ENCODE measurements around the gene EEF1G.
A peak's percentile ranks its signal among the peaks of the same experiment; 100 is the strongest.

EEF1G gene

DNA sequence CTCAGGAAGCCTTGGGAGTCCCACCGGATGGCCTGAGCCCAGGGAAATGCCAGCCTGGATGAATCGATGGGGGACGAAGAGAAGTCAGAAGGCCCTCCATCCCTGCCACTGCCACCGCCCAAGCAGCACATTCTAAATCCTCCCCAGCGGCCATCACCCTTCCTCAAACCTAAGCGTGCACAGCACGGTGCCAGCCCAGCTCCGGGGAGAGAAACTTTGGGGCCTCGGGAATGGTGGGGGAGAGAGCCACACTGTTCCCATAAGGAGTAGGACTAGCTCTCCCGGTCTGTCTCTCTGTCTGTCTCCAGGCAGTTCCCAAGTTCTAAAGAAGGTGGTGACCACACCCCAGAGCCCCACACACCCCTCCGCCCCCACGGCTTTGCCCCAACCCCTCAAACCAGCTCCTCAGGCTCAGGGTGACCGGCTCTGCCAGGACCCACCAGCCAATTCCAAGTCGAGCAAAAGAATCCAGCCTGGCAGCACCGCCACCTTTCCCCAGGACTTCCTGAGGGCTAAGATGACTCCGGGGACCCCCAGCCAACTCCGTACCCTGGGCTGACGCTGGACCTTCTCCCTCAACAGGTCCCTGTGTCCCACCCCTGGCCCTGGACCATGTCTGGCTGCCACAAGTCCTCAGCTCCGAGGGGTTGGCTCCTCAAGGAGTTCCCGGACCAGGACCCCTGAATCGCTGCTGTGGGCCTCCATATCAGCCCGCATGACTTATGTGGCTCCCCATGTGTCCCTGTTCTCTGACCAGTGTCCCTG, 29.8 kb downstream of the EEF1G start:
- Histone ChIP-seq H4K20me1 (ENCODE audit: control insufficient read depth, insufficient read depth, low read depth, low read length) (no peaks in the 10 kb centered on the region), H3K4me3 (ENCODE audit: low read length) (no peak overlapping the region), H3K27ac (ENCODE audit: low read depth, low read length) (no peak overlapping the region), H3K4me1 (ENCODE audit: control insufficient read depth, low read length) (peaks cover 17% of the 10 kb centered on the region), H3K36me3 (ENCODE audit: control insufficient read depth, low read length) (no peaks in the 10 kb centered on the region), H3K9me2 (replicated peaks; ENCODE audit: control insufficient read depth, low read length) (no peaks in the 10 kb centered on the region), H3K79me2 (ENCODE audit: control insufficient read depth, low read length) (no peaks in the 10 kb centered on the region), H3F3A (ENCODE audit: control insufficient read depth, insufficient read depth) (no peaks in the 10 kb centered on the region), H3K9me3 (ENCODE audit: control insufficient read depth, insufficient read depth, low read length) (no peaks in the 10 kb centered on the region), H3K4me2 (ENCODE audit: low read length) (no peak overlapping the region), H3K27me3 (ENCODE audit: control insufficient read depth, low read length) (peaks cover 65% of the 10 kb centered on the region)
- no peak for TF ChIP-seq EZH2phosphoT487 (IDR thresholded peaks at IDR 0.05; ENCODE audit: borderline replicate concordance, low read length)
- TF ChIP-seq, protein P1, sequence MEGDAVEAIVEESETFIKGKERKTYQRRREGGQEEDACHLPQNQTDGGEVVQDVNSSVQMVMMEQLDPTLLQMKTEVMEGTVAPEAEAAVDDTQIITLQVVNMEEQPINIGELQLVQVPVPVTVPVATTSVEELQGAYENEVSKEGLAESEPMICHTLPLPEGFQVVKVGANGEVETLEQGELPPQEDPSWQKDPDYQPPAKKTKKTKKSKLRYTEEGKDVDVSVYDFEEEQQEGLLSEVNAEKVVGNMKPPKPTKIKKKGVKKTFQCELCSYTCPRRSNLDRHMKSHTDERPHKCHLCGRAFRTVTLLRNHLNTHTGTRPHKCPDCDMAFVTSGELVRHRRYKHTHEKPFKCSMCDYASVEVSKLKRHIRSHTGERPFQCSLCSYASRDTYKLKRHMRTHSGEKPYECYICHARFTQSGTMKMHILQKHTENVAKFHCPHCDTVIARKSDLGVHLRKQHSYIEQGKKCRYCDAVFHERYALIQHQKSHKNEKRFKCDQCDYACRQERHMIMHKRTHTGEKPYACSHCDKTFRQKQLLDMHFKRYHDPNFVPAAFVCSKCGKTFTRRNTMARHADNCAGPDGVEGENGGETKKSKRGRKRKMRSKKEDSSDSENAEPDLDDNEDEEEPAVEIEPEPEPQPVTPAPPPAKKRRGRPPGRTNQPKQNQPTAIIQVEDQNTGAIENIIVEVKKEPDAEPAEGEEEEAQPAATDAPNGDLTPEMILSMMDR (IDR thresholded peaks at IDR 0.05; ENCODE audit: low read depth, low read length, poor library complexity, severe bottlenecking): no peak

DNA sequence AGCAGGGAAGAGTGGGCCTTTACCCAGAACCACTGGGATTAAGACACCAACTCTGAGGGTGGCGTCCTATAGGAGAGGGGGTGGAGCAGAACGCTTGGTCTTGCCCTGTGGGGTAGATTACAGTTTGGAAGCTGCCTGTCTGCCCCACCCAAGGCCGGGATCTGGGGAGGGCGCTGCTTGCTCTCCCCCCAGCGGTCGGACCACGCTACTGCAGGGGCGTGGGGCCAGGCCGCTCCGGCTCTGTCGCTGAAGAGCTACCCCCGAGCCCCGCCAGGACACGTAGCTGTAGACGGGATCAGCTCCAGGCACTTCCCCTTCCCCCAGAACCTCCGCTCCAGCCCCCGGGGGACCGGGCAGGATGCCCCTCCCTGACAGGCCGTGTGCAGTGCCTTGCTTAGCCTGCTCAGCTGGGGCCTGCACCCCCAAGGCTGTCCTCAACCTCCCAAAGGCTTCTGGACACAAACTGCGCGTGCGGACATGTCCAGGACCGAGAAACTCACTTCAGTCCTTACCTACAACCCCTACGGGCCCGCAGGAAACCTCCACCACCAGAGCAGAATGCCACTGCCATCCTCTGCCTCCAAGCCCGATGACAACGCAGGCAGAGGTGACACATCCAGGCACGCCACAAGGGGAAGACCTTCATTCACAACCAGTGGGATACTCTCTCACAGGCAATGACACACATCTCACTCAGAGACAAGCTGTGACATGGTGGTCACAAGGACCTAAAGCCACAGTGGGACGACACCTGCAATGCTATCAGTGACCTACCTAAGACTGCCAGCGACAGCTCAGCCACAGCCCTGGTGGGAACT, 30.7 kb downstream of the EEF1G start:
- Histone ChIP-seq H3K27me3 (ENCODE audit: control insufficient read depth, low read length) (peaks cover 59% of the 10 kb centered on the region), H3K4me3 (ENCODE audit: low read length) (no peak overlapping the region), H4K20me1 (ENCODE audit: control insufficient read depth, insufficient read depth, low read depth, low read length) (no peaks in the 10 kb centered on the region), H3K4me1 (ENCODE audit: control insufficient read depth, low read length) (peaks cover 17% of the 10 kb centered on the region), H3K9me3 (ENCODE audit: control insufficient read depth, insufficient read depth, low read length) (no peaks in the 10 kb centered on the region), H3F3A (ENCODE audit: control insufficient read depth, insufficient read depth) (no peaks in the 10 kb centered on the region), H3K79me2 (ENCODE audit: control insufficient read depth, low read length) (no peaks in the 10 kb centered on the region), H3K4me2 (ENCODE audit: low read length) (peak overlapping the region; percentile 31; the same call in 1 of the 2 replicates), H3K27ac (ENCODE audit: low read depth, low read length) (no peak overlapping the region), H3K36me3 (ENCODE audit: control insufficient read depth, low read length) (no peaks in the 10 kb centered on the region), H3K9me2 (replicated peaks; ENCODE audit: control insufficient read depth, low read length) (no peaks in the 10 kb centered on the region)
- TF ChIP-seq EZH2phosphoT487 (IDR thresholded peaks at IDR 0.05; ENCODE audit: borderline replicate concordance, low read length): 0 out of 2 replicates have a peak, but pooled peaks have one; percentile 90
- TF ChIP-seq, protein P1 (IDR thresholded peaks at IDR 0.05; ENCODE audit: low read depth, low read length, poor library complexity, severe bottlenecking): peak; percentile 98

DNA sequence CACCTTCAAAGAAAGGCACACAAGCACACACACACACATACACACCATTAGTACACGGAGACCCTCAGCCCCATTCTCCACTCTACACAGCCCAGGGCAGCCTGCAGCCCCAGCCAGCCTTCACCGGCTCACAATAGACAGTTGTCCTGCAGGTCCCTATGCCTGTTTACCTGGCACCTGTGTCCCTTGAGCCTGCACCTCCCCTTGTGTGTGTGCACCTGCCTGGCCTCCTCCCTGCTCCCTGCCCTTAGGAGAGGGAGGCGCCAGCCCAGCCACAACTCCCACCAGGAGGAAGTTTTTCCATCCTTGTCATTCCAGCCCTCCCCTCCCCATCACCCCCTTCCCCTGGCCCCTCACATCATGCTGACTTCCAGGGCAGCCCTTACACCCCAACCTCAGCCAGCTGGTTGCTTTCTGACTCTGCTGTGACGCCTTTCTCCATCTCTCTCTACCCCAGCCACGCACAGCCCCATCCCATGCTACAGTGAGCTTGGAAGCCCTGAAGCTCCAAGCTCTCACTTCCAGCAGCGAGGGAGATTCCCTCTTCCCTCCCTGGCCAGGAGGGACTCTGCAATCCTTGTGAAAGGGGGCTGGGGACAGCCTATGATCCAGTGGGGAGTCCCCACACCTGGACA, 31.5 kb downstream of the EEF1G start:
- Histone ChIP-seq H4K20me1 (ENCODE audit: control insufficient read depth, insufficient read depth, low read depth, low read length) (no peaks in the 10 kb centered on the region), H3K36me3 (ENCODE audit: control insufficient read depth, low read length) (no peaks in the 10 kb centered on the region)

More for the DNA sequence above, 31.5 kb downstream of the EEF1G start:
- TF ChIP-seq, protein P1 (IDR thresholded peaks at IDR 0.05; ENCODE audit: low read depth, low read length, poor library complexity, severe bottlenecking): no peak
- no peak for TF ChIP-seq EZH2phosphoT487 (IDR thresholded peaks at IDR 0.05; ENCODE audit: borderline replicate concordance, low read length)
- Histone ChIP-seq H3K27ac (ENCODE audit: low read depth, low read length) (no peak overlapping the region), H3K4me2 (ENCODE audit: low read length) (no peak overlapping the region), H3K9me3 (ENCODE audit: control insufficient read depth, insufficient read depth, low read length) (no peaks in the 10 kb centered on the region), H3K79me2 (ENCODE audit: control insufficient read depth, low read length) (no peaks in the 10 kb centered on the region), H3K4me3 (ENCODE audit: low read length) (no peak overlapping the region), H3K27me3 (ENCODE audit: control insufficient read depth, low read length) (peaks cover 51% of the 10 kb centered on the region), H3K4me1 (ENCODE audit: control insufficient read depth, low read length) (peaks cover 17% of the 10 kb centered on the region), H3F3A (ENCODE audit: control insufficient read depth, insufficient read depth) (no peaks in the 10 kb centered on the region), H3K9me2 (replicated peaks; ENCODE audit: control insufficient read depth, low read length) (no peaks in the 10 kb centered on the region)
